GM12878 (cell line): ENCODE results near the gene MAP4K4. TPM values are rescaled to one million over a fixed set of nuclear protein-coding genes. Genes with fewer than 3 reads are reported as not detected.

ENCODE experiments used
- ATAC-seq: fragments of 200-7000 bp; cut with Tn5 transposase; 3 replicates; pipeline ENCODE4 v1.9.1; 2020; ENCODE audit warnings: mild to moderate bottlenecking, moderate library complexity
- BruUV-seq: library from RNA; stranded (reverse); fragments of 400-500 nt; replicated peaks from 2 replicates; lab custom pipeline; 2021; lab: Mats Ljungman, UMichigan
- CTCF ChIA-PET: fragments of 300-600 bp; sonication (Branson Sonifier 250); formaldehyde crosslinking; extraction: SDS; loops from one replicate; lab custom pipeline; 2021; ENCODE audit warnings: inconsistent platforms; lab: Yijun Ruan, JAX
- POLR2A ChIA-PET: fragments of 350-600 bp; formaldehyde crosslinking; extraction: SDS; loops from one replicate; lab custom pipeline; 2021; ENCODE audit warnings: inconsistent platforms; lab: Charles Lee
- RAD21 ChIA-PET: fragments of 300-600 bp; sonication (Branson Sonifier 250); formaldehyde crosslinking; loops from one replicate; lab custom pipeline; 2023; ENCODE audit warnings: antibody characterized with exemption; ENCODE audit not compliant: unreplicated experiment; lab: Charles Lee
- SMC1A ChIA-PET: fragments of 300-600 bp; sonication (Branson Sonifier 250); formaldehyde crosslinking; loops from one replicate; lab custom pipeline; 2023; ENCODE audit not compliant: unreplicated experiment, uncharacterized antibody; lab: Charles Lee
- DNase-seq: peaks from one replicate; pipeline ENCODE4 v3.0.0-alpha.2; 2011; ENCODE audit warnings: low read depth, low spot score
- FAIRE-seq: peaks from 3 replicates; lab custom pipeline; 2011; peaks lifted over from hg19 to GRCh38; lab: Jason Lieb, UNC
- H2AFZ ChIP-seq: 2 replicates; pipeline ENCODE4 v1.6.0; 2011; ENCODE audit warnings: low read depth, low read length, control low read depth; ENCODE audit not compliant: control insufficient read depth
- H3K27ac ChIP-seq: 2 replicates; pipeline ENCODE4 v1.5.1; 2011; ENCODE audit warnings: control low read depth; ENCODE audit not compliant: control insufficient read depth, insufficient read depth
- H3K27me3 ChIP-seq, 2 experiments: replicated peaks in 1 of 2; 2 replicates each; pipeline versions ENCODE4 v1.6.0 to v1.6.1; 2011; ENCODE audit warnings: low read length in 1 of 2; ENCODE audit not compliant: control insufficient read depth in 2 of 2, insufficient read depth in 2 of 2
- H3K36me3 ChIP-seq, 2 experiments: 2 replicates each; pipeline ENCODE4 v1.5.1; 2011; ENCODE audit warnings: low read length in 1 of 2; ENCODE audit not compliant: control insufficient read depth in 2 of 2, insufficient read depth in 2 of 2
- H3K4me1 ChIP-seq: 2 replicates; pipeline ENCODE4 v1.6.1; 2011; ENCODE audit warnings: mild to moderate bottlenecking, low read length, moderate library complexity, mixed read lengths; ENCODE audit not compliant: control insufficient read depth, insufficient read depth
- H3K4me2 ChIP-seq: 2 replicates; pipeline ENCODE4 v1.6.0; 2011; ENCODE audit warnings: control low read depth; ENCODE audit not compliant: control insufficient read depth, insufficient read depth
- H3K4me3 ChIP-seq: fragments of 200-600 bp; sonication (generic); 2 replicates; pipeline ENCODE4 v1.5.1; 2016
- H3K79me2 ChIP-seq: 2 replicates; pipeline ENCODE4 v1.6.0; 2011; ENCODE audit warnings: low read length; ENCODE audit not compliant: control insufficient read depth, insufficient read depth
- H3K9ac ChIP-seq: 2 replicates; pipeline ENCODE4 v1.8.0; 2011; ENCODE audit warnings: low read length, control low read depth, mixed read lengths; ENCODE audit not compliant: control insufficient read depth, insufficient read depth
- H3K9me3 ChIP-seq: replicated peaks from 3 replicates; pipeline ENCODE4 v1.5.1; 2011; ENCODE audit warnings: mild to moderate bottlenecking, low read length; ENCODE audit not compliant: control insufficient read depth, insufficient read depth
- H4K20me1 ChIP-seq: 2 replicates; pipeline ENCODE4 v1.6.0; 2011; ENCODE audit not compliant: control insufficient read depth, insufficient read depth
- ATF2 ChIP-seq: IDR thresholded peaks from 2 replicates; pipeline ENCODE4 v1.6.1; 2012; ENCODE audit warnings: low read length, inconsistent platforms
- BHLHE40 ChIP-seq, 2 experiments: fragments of 450-650 bp in 1 of 2; IDR thresholded peaks; 2 replicates each; pipeline ENCODE4 v1.6.1; 2011 to 2017; ENCODE audit warnings: low read depth in 2 of 2, borderline replicate concordance in 1 of 2, improper control_type of control experiment in 1 of 2, low read length in 1 of 2, mild to moderate bottlenecking in 1 of 2
- BMI1 ChIP-seq: fragments of 450-650 bp; IDR thresholded peaks from 2 replicates; pipeline ENCODE4 v1.6.1; 2016; ENCODE audit warnings: mild to moderate bottlenecking, moderate library complexity, borderline replicate concordance
- CHD2 ChIP-seq: IDR thresholded peaks from 2 replicates; pipeline ENCODE4 v1.6.1; 2011; ENCODE audit warnings: low read depth, low read length, improper control_type of control experiment, borderline replicate concordance
- DPF2 ChIP-seq: fragments of 450-650 bp; IDR thresholded peaks from 2 replicates; pipeline ENCODE4 v1.6.1; 2017; ENCODE audit warnings: mild to moderate bottlenecking
- EED ChIP-seq: sonication (generic); IDR thresholded peaks from 2 replicates; pipeline ENCODE4 v1.6.1; 2016; ENCODE audit warnings: antibody characterized with exemption, low read depth
- EP300 ChIP-seq, 2 experiments: fragments of 150-350 bp in 1 of 2; IDR thresholded peaks; 2 replicates each; pipeline ENCODE4 v1.6.1; 2011 to 2012; ENCODE audit warnings: low read depth in 2 of 2, low read length in 2 of 2, borderline replicate concordance in 1 of 2, improper control_type of control experiment in 1 of 2, inconsistent platforms in 1 of 2; ENCODE audit not compliant: control insufficient read depth in 1 of 2
- FOXM1 ChIP-seq: IDR thresholded peaks from 2 replicates; pipeline ENCODE4 v1.6.1; 2012; ENCODE audit warnings: low read depth, mild to moderate bottlenecking, inconsistent platforms, low read length, moderate library complexity
- IKZF2 ChIP-seq, 2 experiments: fragments of 450-650 bp; IDR thresholded peaks; 2 replicates each; pipeline ENCODE4 v1.6.1; 2017; ENCODE audit warnings: mild to moderate bottlenecking in 2 of 2, moderate library complexity in 2 of 2
- JUND ChIP-seq: IDR thresholded peaks from 2 replicates; pipeline ENCODE4 v1.6.1; 2012; ENCODE audit warnings: low read depth, mild to moderate bottlenecking, low read length, improper control_type of control experiment, moderate library complexity
- MEF2A ChIP-seq: IDR thresholded peaks from 2 replicates; pipeline ENCODE4 v1.6.1; 2011; ENCODE audit warnings: low read depth, mild to moderate bottlenecking, low read length, moderate library complexity; ENCODE audit not compliant: insufficient read depth
- MLLT1 ChIP-seq: fragments of 450-650 bp; IDR thresholded peaks from 2 replicates; pipeline ENCODE4 v1.6.1; 2016; ENCODE audit warnings: mild to moderate bottlenecking
- MYB ChIP-seq: fragments of 150-350 bp; IDR thresholded peaks from 2 replicates; pipeline ENCODE4 v1.6.1; 2014; ENCODE audit warnings: mild to moderate bottlenecking, low read depth, low read length, borderline replicate concordance
- NBN ChIP-seq: fragments of 450-650 bp; IDR thresholded peaks from 2 replicates; pipeline ENCODE4 v1.6.1; 2016
- NFIC ChIP-seq: IDR thresholded peaks from 2 replicates; pipeline ENCODE4 v1.6.1; 2012; ENCODE audit warnings: low read depth, mild to moderate bottlenecking, inconsistent platforms, low read length, moderate library complexity
- NFYB ChIP-seq: IDR thresholded peaks from 2 replicates; pipeline ENCODE4 v1.6.1; 2011; ENCODE audit warnings: low read depth, mild to moderate bottlenecking, low read length, improper control_type of control experiment, moderate library complexity; ENCODE audit not compliant: insufficient read depth
- PAX5 ChIP-seq: IDR thresholded peaks from 2 replicates; pipeline ENCODE4 v1.6.1; 2011; ENCODE audit warnings: low read depth, low read length, borderline replicate concordance
- RCOR1 ChIP-seq: conservative IDR thresholded peaks from 2 replicates; pipeline ENCODE4 v1.6.1; 2012; ENCODE audit warnings: low read depth, low read length, improper control_type of control experiment
- RELA ChIP-seq: fragments of 450-650 bp; IDR thresholded peaks from 2 replicates; pipeline ENCODE4 v1.8.0; 2014; ENCODE audit warnings: borderline replicate concordance; ENCODE audit not compliant: partially characterized antibody
- RFX5 ChIP-seq: IDR thresholded peaks from 2 replicates; pipeline ENCODE4 v1.6.1; 2011; ENCODE audit warnings: low read depth, low read length, improper control_type of control experiment
- RUNX3 ChIP-seq: IDR thresholded peaks from 2 replicates; pipeline ENCODE4 v1.6.1; 2012; ENCODE audit warnings: low read length, inconsistent platforms
- WGBS: methylation state at CpG from one replicate; pipeline ENCODE4 v1.1.6; 2016; ENCODE audit warnings: low lambda C conversion rate; ENCODE audit not compliant: insufficient replicate concordance, insufficient coverage; ENCODE audit errors: missing lambda C conversion rate; 5-methylcytosine and 5-hydroxymethylcytosine counted together
- in situ Hi-C: fragments of 300-500 bp; cut with MboI; formaldehyde crosslinking; loops from 9 replicates; pipeline ENCODE4 v1.14.3; 2018; ENCODE audit warnings: mixed read lengths
- intact Hi-C: fragments of 100-400 bp; cut with micrococcal nuclease; formaldehyde crosslinking; loops from one replicate; pipeline ENCODE4 v1.14.2; 2022; ENCODE audit not compliant: unreplicated experiment
- polyA plus RNA-seq, 11 experiments: library from polyadenylated mRNA; depleted of rRNA in 4 of 11; unstranded in 6 of 11; stranded (reverse) in 5 of 11; fragments of >200 nt; fragmentation: Nextera tagmentation in 4 of 11; fragmentation: Illumina TruSeq in 1 of 11; extraction: Ambion mirVana in 4 of 11; extraction: Trizol in 1 of 11; gene quantifications; 1 replicate in 1 of 11; 2 replicates in 10 of 11; pipeline versions ENCODE4 v1.2.1 to v1.2.3, GENCODE V29; 2011 to 2016; ENCODE audit warnings: inconsistent platforms in 2 of 11, missing spikeins in 2 of 11, low read depth in 1 of 11
- total RNA-seq, 4 experiments: library from RNA; depleted of rRNA in 3 of 4; stranded (reverse); fragments of >200 nt in 3 of 4; fragmentation: Illumina TruSeq in 1 of 4; extraction: Trizol in 1 of 4; gene quantifications; 2 replicates each; pipeline versions ENCODE4 v1.2.1 to v1.2.3, GENCODE V29; 2013 to 2021

MAP4K4 gene
- total and polyA plus RNA-seq, 10 of the 15 experiments (the other 5 are each of a cell fraction or from before 2014, with no cell fraction given): 1.9 to 50.4 (median 9.7) TPM

- ATAC-seq: peak; percentile 61
- in situ Hi-C loops: no loop called here
- POLR2A ChIA-PET: interaction anchor here (0.5 to 1.9 kb wide), 4 partner anchors 13 to 123 kb away, joined by 3 to 8 read pairs (median 4); no protein-coding TSS in a partner anchor
- peak; percentile 26 for DNase-seq
- Histone ChIP-seq H4K20me1 (no peaks in the 10 kb centered on the region), H3K4me1 (peaks cover 55% of the 10 kb centered on the region), H3K27ac (no peak overlapping the region), H3K9me3 (no peaks in the 10 kb centered on the region; the same call in 2 of the 3 replicates), H3K9ac (no peak overlapping the region), H3K36me3 (no peaks in the 10 kb centered on the region), H3K4me3 (peak overlapping the region; percentile 15; the same call in 1 of the 2 replicates), H3K27me3 (no peaks in the 10 kb centered on the region), H2AFZ (no peak overlapping the region), H3K79me2 (no peaks in the 10 kb centered on the region), H3K4me2 (peak overlapping the region; percentile 47)
- 39% methylated on average over 5 of the region's 5 CpGs for WGBS
- RAD21 ChIA-PET: interaction anchor here (0.7 to 3.5 kb wide), 13 partner anchors 16 to 132 kb away, joined by 3 to 15 read pairs (median 5); no protein-coding TSS in a partner anchor
- CTCF ChIA-PET: interaction anchor here (0.6 to 1.8 kb wide), 9 partner anchors 9 to 335 kb away, joined by 3 to 6 read pairs (median 4); no protein-coding TSS in a partner anchor
- BruUV-seq: no TSS peak
- intact Hi-C loops: loop anchor here (2.0 to 5.0 kb wide), 3 partner anchors 52 to 131 kb away; no protein-coding TSS in a partner anchor
- SMC1A ChIA-PET: interaction anchor here (0.5 to 3.8 kb wide), 18 partner anchors 12 to 486 kb away, joined by 3 to 26 read pairs (median 6); no protein-coding TSS in a partner anchor
- no peak for FAIRE-seq
- TF ChIP-seq JUND (peak; percentile 69; the same call in 1 of the 2 replicates), EP300 (IDR thresholded peaks at IDR 0.05; ENCODE audit: borderline replicate concordance in 1 of 2, control insufficient read depth in 1 of 2, low read depth in 2 of 2, low read length in 2 of 2) (peak; percentile 87 to 88; a peak in 3 of 4 replicates), IKZF2 (IDR thresholded peaks at IDR 0.05) (peak; percentile 79 to 90), BMI1 (peak; percentile 60; the same call in 1 of the 2 replicates), MEF2A (no peak; the same call in 1 of the 2 replicates), NBN (no peak), DPF2 (peak; percentile 93), RFX5 (no peak), RCOR1 (0 out of 2 replicates have a peak, but pooled peaks have one; percentile 51), RUNX3 (peak; percentile 81), NFIC (peak; percentile 61; the same call in 1 of the 2 replicates), MYB (no peak), NFYB (no peak), FOXM1 (no peak), RELA (peak; percentile 43), CHD2 (peak; percentile 68; the same call in 1 of the 2 replicates), ATF2 (peak; percentile 39; the same call in 1 of the 2 replicates), MLLT1 (no peak), PAX5 (peak; percentile 66; the same call in 1 of the 2 replicates), EED (peak; percentile 57), BHLHE40 (IDR thresholded peaks at IDR 0.05; ENCODE audit: borderline replicate concordance in 1 of 2, low read depth in 2 of 2, low read length in 1 of 2) (peak in 1 of 2 experiments; percentile 24; a peak in 1 of 4 replicates)
Measured at GRCh38 chr2:101753720-101754490, 56.4 kb downstream of the MAP4K4 start.
